COLO829 (cell line): ENCODE data around the gene DDX10.
A peak's percentile ranks its signal among the peaks of the same experiment; 100 is the strongest.

Experiments
- DNase-seq: peaks from one replicate; pipeline ENCODE4 v3.0.0; 2012; ENCODE audit warnings: low spot score

DDX10 gene

DNA sequence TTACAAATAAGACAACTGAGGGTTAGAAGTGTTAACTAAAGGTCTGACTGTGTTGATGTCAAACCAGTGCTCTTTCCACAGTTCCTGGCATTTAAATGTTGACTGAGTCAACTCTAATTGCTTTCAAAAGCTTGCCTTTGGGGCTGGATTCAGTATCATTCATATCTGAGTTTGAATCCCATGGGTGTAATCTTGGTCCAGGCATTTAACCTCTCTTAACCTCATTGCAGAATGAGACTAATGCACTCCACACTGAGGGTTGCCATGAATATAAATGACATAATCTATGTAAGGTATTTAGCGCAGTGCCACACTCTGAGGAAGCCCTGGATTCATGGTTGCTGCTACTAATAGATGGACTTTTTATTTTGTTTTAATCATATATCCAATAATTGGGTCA lies 274.3 kb downstream of the DDX10 start:
- peak; percentile 38 for DNase-seq

DNA sequence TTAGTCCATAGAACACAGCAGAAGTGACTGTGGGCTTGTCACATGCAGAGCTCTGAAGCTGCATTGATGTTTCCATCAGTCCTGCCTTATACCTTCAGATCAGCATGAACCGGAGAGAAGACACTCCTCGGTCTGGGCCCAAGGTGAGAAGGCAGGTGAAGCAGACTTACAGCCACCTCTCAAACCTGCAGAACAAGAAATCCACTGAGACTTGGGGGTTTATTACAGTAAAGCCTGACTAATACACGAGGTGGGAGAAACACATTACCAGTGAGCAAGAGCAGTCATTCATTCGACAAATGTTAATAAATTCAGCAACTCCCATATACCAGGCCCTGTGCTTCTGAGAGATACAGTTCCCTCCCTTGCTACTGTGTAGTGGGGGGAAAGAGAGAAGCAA lies 279.0 kb downstream of the DDX10 start:
- no peak for DNase-seq

DNA sequence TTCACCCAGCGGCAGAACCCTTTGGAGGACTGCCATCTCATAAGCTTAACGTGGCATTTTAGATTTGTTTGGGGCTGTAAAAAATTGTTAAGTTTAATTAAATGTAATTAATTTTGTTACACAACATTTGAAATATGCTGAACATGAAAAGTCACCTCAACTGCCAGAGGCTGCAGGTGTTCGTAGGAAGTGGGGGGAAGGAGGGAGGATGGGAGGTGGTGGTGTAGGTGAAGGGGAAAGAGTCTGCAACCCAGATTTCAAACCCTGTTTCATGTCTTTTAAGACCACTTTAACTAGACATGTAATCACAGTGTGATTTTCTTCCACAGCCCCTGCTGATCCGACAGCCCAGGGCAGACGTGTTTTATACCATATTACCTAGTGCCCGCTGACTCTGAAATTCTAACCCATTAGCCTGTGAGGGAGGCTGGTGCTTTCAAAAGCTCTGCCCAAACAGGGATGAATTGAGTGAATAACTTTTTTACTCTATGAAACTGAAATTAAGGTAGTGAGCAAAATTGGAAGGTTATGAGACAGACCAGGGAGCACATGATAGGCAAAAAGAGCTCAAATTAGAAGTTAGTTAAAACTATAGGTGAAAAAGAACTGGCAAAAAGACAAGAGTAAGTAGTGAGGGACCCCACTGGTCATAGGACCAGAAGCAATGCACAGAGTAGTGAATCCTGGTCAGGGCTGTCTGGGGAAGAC lies 279.8 kb downstream of the DDX10 start:
- no peak for DNase-seq

DNA sequence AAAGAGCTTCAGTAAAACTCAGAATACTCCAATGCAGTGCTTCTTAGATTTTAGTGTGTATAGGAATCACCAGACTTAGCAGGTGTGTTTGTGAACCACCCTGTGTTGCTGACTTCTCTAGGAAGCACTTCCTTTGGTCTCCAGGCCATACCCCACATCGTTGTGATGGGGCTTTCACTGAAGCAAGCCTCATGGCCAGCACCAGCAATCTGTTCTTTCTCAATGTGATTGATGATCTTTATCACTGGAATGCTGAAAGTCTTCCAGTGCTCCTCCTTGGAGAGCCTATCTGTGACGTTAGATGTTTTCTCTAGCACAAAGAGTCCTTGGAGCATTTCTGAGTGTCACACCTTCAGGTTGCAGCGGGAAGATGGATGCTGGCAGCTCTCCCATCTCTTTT lies 280.5 kb downstream of the DDX10 start:
- no peak for DNase-seq

DNA sequence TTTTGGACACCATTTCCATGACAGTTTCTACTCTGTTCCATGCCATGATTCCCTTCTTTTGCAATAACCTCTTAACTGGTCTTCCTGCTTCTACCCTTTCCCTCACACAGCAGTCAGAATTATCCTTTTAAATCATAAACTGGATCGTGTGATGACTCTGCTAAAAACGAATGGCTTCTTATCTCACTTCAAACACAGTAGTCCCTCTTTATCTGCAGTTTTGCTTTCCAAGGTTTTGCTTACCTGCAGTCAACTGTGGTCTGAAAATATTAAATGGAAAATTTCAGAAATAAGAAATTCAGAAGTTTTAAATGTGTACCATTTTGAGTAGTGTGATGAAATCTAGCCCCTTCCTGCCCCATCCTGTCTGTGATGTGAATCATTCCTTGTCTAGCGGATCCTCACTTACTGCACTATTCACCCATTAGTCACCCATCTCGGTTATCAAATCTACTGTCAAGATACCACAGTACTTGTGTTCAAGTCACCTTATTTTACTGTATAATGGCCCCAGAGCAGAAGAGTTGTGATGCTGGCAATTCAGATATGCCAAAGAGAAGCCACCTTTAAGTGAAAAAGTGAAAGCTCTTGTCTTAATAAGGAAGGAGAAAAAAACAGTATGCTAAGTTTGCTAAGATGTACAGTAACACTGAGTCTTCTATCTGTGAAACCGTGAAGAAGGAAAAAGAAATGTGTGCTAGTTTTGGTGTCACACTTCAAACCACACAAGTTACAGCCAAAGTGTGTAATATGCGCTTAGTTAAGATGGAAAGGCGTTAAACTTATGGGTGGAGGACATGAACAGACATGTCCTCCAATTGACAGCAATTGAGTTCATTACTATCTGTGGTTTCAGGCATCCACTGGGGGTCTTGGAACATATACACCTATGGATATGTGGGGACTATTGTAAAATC lies 283.0 kb downstream of the DDX10 start:
- DNase-seq = peak; percentile 14

DNA sequence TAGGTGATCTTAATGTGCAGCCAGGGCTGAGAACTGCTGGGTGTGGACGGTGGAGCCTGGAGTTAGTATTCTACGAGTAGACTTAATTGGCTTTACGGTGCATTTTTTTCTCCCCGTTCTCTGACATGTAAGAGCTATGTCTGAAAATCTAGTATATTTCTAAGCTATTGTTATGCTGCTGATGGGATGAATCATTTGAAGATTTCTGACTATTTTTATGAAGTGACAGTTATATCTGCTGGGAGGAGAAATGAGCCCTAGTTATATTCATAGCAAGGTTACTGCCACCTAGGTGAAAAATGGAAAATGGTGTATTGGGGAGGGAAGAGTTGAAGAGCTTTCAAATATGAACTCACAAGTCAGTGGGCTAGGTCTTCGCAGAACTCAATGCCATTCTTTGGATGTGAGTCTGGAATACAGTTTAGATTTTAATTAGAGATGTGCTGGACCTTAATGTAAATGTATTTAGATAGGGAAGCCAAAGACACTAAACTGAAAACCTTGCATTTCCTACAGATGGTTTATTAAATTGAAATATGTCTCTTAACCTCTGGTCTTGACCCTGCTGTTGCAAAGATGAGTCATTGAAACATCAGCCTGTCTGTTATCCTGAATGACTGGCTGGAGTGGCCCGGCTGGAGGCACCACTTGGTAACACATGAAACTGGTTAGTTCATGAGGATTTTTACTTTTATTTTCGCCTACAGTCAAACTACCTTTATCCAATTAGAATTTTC lies 293.7 kb downstream of the DDX10 start:
- DNase-seq = peak; percentile 12

DNA sequence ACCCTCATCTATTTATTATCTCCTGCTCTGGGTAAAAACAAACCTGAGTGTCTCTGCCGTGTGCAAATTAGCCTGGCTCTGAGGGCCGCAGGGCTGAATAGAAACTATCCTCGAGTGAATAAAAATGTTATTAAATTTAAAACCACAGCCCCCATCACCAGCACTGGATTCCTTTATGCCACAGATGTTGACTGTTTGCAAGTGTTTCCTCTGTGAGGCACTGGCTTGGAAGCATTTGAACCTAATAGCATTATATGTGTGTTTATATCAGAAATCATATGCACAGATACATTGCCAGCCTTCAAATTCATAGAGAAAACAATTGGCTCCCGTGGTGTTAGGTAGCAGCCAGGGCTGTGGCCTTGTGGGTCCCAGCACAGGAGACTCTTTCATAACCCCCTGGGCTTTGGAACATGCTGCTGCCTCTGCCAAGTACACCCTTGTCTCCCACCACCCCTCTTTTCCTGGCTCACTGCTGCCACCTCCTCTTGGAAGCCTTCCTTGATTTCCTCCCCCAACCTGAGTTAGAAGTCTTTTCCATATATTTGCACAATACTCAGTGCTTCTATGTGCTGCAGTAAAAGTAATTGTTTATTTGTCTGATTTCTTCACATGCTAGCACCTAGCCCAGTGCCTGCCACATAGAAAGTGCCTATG lies 294.4 kb downstream of the DDX10 start:
- no peak for DNase-seq

DNA sequence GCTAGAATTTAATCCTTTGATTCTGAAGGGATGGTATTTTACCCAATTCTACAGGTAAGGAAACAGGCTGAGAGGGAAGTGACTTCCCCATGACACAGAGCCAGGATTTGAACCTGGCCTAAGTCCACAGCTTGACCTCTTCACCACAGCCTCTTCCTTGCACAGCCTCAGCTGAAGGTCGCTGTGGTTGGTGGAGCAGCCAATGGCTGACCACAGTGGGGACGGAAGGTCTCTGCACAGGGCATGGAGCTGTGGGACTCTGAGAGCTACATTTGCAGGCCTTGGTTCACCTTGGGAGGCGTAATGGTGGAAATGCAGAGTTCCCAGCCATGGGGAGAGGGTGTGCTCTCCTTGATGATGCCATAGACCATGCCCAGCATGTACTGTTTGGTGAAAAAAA lies 295.0 kb downstream of the DDX10 start:
- DNase-seq = no peak

DNA sequence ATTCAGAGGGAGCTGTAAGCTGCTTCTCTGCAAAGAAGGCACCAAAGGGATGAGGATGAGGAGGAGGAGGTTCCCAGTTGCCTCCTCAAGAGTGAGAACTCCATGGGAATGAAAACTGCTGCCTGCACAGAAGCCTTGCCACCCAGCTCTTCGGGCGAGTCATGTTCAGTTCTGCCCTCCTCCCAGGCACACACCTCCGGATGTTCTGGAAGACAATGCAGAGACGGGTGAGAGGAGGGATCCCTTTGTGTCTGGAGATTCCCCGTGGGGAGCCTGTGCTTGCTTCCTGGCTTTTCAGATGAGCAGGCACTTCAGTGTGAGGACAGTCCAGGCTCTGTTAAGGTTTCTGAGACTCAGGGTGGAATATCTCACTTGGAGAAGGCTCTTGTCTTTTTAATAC lies 295.6 kb downstream of the DDX10 start:
- DNase-seq = no peak

DNA sequence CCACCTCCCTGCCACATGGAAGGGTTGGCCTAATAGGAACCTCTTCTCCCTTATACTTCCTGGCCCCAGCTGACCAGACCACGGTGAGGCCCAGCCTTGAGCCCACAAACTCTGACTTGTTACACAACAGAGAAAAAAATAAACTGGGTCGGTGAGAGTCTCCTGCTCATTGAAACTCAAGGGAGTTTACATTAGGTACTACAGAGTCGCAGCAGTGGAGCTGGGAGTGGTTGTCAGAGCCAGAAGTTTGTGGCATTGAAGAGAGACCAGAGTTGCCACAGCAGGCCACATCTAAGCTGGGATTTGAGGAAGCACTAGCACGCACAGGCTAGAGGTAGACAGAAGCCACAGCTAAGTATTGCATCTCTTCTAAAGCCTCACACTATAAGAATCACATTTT lies 296.2 kb downstream of the DDX10 start:
- no peak for DNase-seq

DNA sequence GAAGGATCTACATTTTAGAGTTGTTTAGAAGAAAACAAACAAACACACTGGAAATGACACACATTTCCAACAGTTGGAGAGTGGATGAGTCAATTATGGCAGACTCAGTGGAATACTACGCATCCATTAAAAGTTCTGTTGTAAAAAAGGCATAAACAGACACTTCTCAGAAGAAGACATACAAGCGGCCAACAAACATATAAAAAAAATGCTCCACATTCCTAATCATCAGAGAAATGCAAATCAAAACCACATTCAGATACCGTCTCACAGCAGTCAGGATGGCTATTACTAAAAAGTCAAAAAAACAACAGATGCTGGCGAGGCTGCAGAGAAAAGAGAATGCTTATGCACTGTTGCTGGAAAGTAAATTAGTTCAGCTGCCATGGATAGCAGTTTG lies 298.2 kb downstream of the DDX10 start:
- no peak for DNase-seq

DNA sequence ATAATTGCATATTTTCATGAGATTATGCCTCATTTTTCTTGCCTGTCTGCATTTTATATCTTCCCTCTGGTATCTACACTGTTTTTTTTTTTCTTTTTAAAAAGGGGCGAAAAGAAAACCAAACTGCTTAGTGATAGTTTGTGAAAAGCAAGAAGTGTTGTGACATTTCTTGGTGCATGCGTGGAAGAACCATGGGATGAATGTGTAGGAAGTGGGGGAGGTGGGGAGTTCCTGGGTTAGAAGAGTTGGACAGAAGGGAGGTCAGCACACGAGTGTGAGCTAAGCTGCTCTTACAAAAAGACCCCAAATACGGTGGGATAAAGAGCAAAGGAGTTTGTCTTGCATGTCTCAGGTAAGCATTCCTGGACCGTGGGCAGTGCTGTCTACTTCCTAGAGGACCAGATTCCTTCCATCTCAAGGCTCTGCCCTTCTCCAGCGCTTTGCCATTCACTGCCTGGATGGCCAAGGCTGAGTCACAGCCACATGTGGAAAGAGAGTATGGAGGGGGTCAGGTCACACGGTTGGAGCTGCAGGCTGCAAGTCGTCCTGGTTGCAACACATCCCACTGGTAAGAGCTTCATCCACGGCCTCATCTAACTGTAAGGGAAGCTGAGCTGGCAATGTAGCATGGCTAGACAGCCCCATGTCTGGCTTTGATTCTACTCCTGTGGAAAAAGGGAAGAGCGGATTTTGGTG lies 300.6 kb downstream of the DDX10 start:
- no peak for DNase-seq

DNA sequence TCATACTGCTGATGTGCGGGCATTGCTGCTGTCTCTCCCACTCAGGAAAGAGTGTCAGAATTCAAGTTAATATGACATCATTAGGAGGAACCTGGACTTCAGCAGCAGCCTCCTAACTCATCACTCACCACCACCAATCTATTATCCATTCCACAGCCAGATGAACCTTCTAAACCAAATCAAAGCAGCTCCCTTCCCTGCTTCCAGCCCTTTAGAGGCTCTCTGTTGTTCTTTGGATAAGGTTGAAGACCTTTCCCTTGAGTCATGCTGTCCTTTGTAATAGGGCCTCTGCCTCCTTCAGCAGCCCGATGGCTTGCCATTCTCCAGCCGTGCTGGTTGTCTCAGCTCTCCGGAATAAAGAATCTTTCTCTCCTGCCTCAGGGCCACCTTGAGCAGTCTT lies 301.3 kb downstream of the DDX10 start:
- no peak for DNase-seq

DNA sequence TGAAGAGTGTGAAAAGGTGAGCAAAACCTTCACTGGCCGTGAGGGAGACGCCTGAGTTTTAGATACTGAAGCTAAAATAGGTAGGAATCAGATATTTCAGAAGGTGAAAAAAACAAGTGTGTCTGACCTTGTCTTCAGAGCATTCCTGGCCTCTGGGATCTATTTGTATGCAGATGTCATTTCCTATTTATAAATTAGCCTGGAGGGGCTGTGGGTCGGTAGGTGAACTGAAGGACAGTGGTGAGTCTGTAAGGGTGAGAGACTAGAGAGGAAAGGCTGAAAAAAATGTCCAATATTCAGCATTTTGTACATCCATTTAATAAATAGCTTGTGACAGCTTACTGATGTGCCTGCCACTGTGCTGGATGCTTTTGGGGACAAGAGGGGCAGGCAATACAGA lies 302.1 kb downstream of the DDX10 start:
- DNase-seq = no peak

DNA sequence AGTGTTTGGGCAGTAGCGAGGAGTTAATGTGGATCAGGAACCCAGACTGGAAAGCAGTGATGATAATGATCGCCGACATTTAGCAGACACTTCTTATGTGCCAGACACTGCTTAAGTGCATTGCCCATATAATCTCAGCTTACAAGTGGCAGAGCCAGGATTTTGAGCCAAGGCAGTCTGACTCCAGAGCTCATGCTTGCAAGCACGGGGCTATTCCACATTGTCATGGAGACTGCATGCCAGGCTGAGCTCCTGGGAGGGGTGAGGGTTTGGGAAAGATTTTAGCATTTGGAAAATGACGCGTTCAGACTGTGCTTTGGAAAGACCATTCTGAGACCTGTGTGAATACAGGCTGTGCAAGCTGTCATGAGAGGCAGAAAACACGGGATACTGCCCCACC lies 302.7 kb downstream of the DDX10 start:
- DNase-seq = no peak

DNA sequence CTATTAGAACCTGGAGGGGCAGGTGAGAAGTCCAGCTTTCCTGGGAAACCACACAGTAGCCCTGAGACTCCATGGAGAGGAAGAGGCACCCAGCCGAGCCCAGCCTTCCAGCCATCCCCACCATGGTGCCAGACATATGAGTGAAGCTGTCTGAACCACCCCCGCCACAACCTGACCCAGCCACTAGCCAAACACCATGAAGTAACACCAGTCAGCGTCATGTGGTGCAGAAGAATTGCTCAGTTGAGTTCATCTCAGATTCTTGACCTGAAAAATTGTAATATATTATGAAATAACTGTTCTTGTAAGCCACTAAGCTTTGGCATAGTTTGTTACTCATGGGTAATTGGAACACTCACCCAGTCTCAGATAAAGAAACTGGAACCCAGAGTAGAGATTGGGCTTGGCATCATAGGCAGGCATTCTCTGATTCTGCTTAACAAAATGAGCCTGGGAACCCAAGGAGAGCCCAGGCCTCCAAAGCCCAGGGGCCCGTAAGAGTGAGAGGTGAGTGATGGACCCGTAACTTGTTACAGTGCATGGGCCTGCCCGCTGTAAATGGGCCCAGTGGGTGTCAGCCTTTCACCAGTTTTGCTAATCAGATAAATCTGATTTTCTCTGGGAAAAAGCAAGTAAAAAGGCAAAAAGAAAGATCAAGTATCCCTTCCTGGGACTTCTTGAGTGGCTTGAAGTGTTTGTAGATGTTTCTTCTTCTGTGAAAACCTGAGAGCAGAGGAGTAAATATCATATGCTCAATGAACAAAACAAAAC lies 305.5 kb downstream of the DDX10 start:
- DNase-seq = no peak

DNA sequence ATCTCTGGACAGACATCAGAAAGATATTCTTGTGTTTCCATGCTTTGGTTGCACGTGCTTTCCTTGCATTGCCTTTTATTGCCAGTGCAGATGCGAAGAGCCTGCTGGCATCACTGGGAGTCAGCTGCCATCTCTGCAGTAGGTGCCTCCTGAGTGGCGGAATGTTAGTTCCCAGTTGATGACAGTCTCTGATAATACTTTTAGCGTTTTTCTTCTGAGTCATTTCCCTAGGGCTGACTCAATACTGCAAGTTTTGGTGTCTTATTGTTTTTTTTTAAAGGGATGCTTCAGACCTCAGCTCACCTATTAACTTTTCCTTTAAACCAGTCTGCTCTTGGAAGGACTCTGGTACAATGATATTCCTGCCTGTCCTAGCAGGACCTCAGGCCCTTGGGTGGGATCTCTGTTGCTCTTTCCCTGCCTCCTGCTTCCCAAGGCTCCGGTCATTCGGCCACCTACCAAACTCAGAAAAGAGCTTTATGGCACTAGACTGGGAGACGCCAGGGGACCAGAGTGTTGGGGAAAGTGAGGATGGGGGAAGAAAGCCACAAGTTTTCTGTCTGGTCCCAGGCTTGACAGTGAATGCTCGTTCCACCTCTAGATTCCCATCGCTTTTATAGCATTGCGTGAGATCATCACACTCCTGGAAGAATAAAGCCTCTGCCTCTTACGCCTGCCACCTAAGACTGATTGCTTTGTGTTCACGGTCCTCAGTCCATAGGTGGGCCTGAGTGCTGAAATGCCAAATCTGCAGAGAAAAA lies 308.7 kb downstream of the DDX10 start:
- no peak for DNase-seq

DNA sequence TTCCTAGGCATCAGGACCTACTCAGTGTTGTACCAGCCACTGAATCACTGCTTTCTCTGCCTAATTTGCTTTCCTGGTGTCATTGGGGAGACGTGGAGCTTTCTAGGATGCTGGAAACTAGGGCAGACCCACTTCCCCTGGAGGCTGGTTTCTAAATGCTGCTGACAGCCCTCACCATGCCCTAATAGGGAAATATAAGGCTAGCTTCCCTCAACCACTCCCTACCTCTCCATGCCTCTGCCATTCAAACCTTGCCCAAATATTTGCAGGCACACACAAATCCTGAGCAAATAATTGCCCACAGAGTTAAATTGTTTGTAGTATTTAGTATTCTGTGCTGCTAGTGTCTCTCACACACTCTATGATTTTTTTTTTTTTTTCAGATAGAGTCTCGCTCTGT lies 310.2 kb downstream of the DDX10 start:
- no peak for DNase-seq

DNA sequence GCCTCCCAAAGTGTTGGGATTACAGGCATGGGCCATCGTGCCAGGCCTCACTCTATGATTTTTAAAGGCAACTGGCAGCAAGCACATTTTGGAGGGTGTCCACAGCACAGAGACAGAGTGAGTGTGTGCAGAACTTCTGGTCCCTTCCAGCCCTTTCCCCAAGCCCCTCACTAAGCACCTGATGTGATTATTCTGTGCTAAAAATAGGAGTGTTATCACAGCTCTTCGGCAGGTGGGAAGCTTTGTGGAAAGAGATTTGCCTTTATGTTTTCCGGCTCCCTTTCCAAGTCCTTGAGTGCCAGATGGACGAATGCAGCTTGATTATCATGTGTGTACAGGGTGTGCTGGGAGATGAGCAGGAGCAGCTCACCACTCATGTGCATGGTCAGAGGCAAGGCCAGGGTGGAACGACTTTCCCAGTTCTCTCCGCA lies 310.8 kb downstream of the DDX10 start:
- no peak for DNase-seq
